Measurements from ENCODE around the gene ZNF622.

Gene ZNF622

GRCh38 chr5:16465544-16466432 is at the start of gene ZNF622:
ZNF622 (minus strand) TSS chr5:16465800; CDS start chr5:16465665, 135 bp downstream.
- peak; percentile 88 for DNase-seq

- DNase-seq: no peak
Measured at GRCh38 chr5:16510098-16510497, 44.5 kb upstream of the ZNF622 start.

- DNase-seq: no peak
Measured at GRCh38 chr5:16508730-16509531, 43.3 kb upstream of the ZNF622 start.

- DNase-seq: no peak
Measured at GRCh38 chr5:16507716-16508115, 42.1 kb upstream of the ZNF622 start.

GRCh38 chr5:16505904-16506303 is 40.3 kb upstream of the ZNF622 start:
- DNase-seq: no peak

- no peak for DNase-seq
Measured at GRCh38 chr5:16505140-16505891, 39.7 kb upstream of the ZNF622 start.

GRCh38 chr5:16504571-16504970 is 39.0 kb upstream of the ZNF622 start:
- DNase-seq: no peak

- DNase-seq: no peak
Measured at GRCh38 chr5:16502866-16503265, 37.3 kb upstream of the ZNF622 start.

- DNase-seq: no peak
Measured at GRCh38 chr5:16500024-16500423, 34.4 kb upstream of the ZNF622 start.

- no peak for DNase-seq
Measured at GRCh38 chr5:16497546-16497945, 31.9 kb upstream of the ZNF622 start.

GRCh38 chr5:16493261-16493660 is 27.7 kb upstream of the ZNF622 start:
- DNase-seq: no peak

- DNase-seq: no peak
Measured at GRCh38 chr5:16492398-16493140, 27.0 kb upstream of the ZNF622 start.

- no peak for DNase-seq
Measured at GRCh38 chr5:16490911-16491310, 25.3 kb upstream of the ZNF622 start.

- DNase-seq: no peak
Measured at GRCh38 chr5:16489322-16489791, 23.8 kb upstream of the ZNF622 start.

GRCh38 chr5:16487456-16487855 is 21.9 kb upstream of the ZNF622 start:
- DNase-seq: no peak

GRCh38 chr5:16486711-16487111 is 21.1 kb upstream of the ZNF622 start:
- DNase-seq: no peak

- no peak for DNase-seq
Measured at GRCh38 chr5:16485656-16486055, 20.1 kb upstream of the ZNF622 start.

GRCh38 chr5:16484081-16484480 is 18.5 kb upstream of the ZNF622 start:
- DNase-seq: no peak

- DNase-seq: no peak
Measured at GRCh38 chr5:16483361-16483760, 17.8 kb upstream of the ZNF622 start.

- DNase-seq: no peak
Measured at GRCh38 chr5:16482891-16483290, 17.3 kb upstream of the ZNF622 start.

GRCh38 chr5:16480821-16481538 is 15.4 kb upstream of the ZNF622 start:
- no peak for DNase-seq

- no peak for DNase-seq
Measured at GRCh38 chr5:16480144-16480543, 14.5 kb upstream of the ZNF622 start.

All from stimulated activated naive CD4-positive, alpha-beta T cell treated with Interleukin-2 at 50 U/mL for 16 hours (primary cell).